Endothelial cell of umbilical vein (primary cell): ENCODE results near the gene LIMD2. TPM values are rescaled to one million over a fixed set of nuclear protein-coding genes. Genes with fewer than 3 reads are reported as not detected.

Source experiments
- BruUV-seq: library from RNA; stranded (reverse); fragments of 400-500 nt; replicated peaks from 2 replicates; lab custom pipeline; 2021; lab: Mats Ljungman, UMichigan
- CTCF ChIA-PET: fragments of 300-600, 350-600 bp; sonication (Branson Sonifier 250); formaldehyde crosslinking; loops from one replicate; lab custom pipeline; 2021; ENCODE audit warnings: antibody characterized with exemption, inconsistent platforms; lab: Charles Lee
- POLR2A ChIA-PET: fragments of 300-600, 350-600 bp; sonication (Branson Sonifier 250); formaldehyde crosslinking; loops from one replicate; lab custom pipeline; 2021; ENCODE audit warnings: antibody characterized with exemption, inconsistent platforms; lab: Charles Lee
- DNase-seq: peaks from one replicate; pipeline ENCODE4 v3.0.0-alpha.2; 2011; ENCODE audit warnings: low read depth, low spot score
- FAIRE-seq: peaks from 2 replicates; lab custom pipeline; 2011; peaks lifted over from hg19 to GRCh38; lab: Jason Lieb, UNC
- H2AFZ ChIP-seq: 2 replicates; pipeline ENCODE4 v1.6.0; 2012; ENCODE audit warnings: low read depth, low read length, control low read depth, inconsistent platforms
- H3K27ac ChIP-seq: 2 replicates; pipeline ENCODE4 v1.5.1; 2011; ENCODE audit warnings: low read depth, mild to moderate bottlenecking, control low read depth, low read length, moderate library complexity; ENCODE audit not compliant: insufficient read depth
- H3K27me3 ChIP-seq, 2 experiments: 2 replicates each; pipeline versions ENCODE4 v1.6.0 to v1.6.1; 2011; ENCODE audit warnings: low read length in 2 of 2, mixed read lengths in 1 of 2; ENCODE audit not compliant: control insufficient read depth in 2 of 2, insufficient read depth in 2 of 2
- H3K36me3 ChIP-seq, 2 experiments: 2 replicates in 1 of 2; 3 replicates in 1 of 2; pipeline ENCODE4 v1.5.1; 2011; ENCODE audit warnings: low read length in 2 of 2, mild to moderate bottlenecking in 1 of 2, moderate library complexity in 1 of 2; ENCODE audit not compliant: control insufficient read depth in 2 of 2, insufficient read depth in 2 of 2; ENCODE audit errors: extremely low read depth in 1 of 2
- H3K4me1 ChIP-seq: 3 replicates; pipeline ENCODE4 v1.5.1; 2011; ENCODE audit warnings: mild to moderate bottlenecking, low read length; ENCODE audit not compliant: control insufficient read depth, insufficient read depth; ENCODE audit errors: extremely low read depth
- H3K4me2 ChIP-seq: 2 replicates; pipeline ENCODE4 v1.6.1; 2011; ENCODE audit warnings: low read length, control low read depth, mixed read lengths; ENCODE audit not compliant: insufficient read depth
- H3K4me3 ChIP-seq, 3 experiments: fragments of 200-600 bp in 1 of 3; sonication (generic), shearing (Covaris generic) in 1 of 3; replicated peaks in 1 of 3; 2 replicates each; pipeline ENCODE4 v1.5.1; 2011 to 2016; ENCODE audit warnings: control low read depth in 3 of 3, low read length in 3 of 3, mild to moderate bottlenecking in 2 of 3, inconsistent platforms in 1 of 3, low read depth in 1 of 3, moderate library complexity in 1 of 3; ENCODE audit not compliant: insufficient read depth in 1 of 3
- H3K79me2 ChIP-seq: 2 replicates; pipeline ENCODE4 v1.6.0; 2012; ENCODE audit warnings: low read length, inconsistent platforms; ENCODE audit not compliant: control insufficient read depth, insufficient read depth
- H3K9ac ChIP-seq: replicated peaks from 2 replicates; pipeline ENCODE3; 2011; ENCODE audit warnings: low read length, control low read depth; ENCODE audit not compliant: insufficient read depth; ENCODE audit errors: extremely low read depth
- H3K9me1 ChIP-seq: replicated peaks from 3 replicates; pipeline ENCODE4 v1.6.0; 2011; ENCODE audit warnings: mild to moderate bottlenecking, low read length; ENCODE audit not compliant: control insufficient read depth, insufficient read depth; ENCODE audit errors: extremely low read depth
- H3K9me3 ChIP-seq: replicated peaks from 2 replicates; pipeline ENCODE4 v1.5.1; 2012; ENCODE audit warnings: low read length, inconsistent platforms; ENCODE audit not compliant: control insufficient read depth, insufficient read depth
- H4K20me1 ChIP-seq: replicated peaks from 2 replicates; pipeline ENCODE3; 2011; ENCODE audit warnings: mild to moderate bottlenecking, low read length; ENCODE audit not compliant: control insufficient read depth, insufficient read depth; ENCODE audit errors: extremely low read depth
- EZH2 ChIP-seq: IDR thresholded peaks from 2 replicates; pipeline ENCODE4 v1.6.1; 2012; ENCODE audit warnings: borderline replicate concordance, low read depth, mild to moderate bottlenecking, moderate library complexity, low read length, inconsistent platforms; ENCODE audit not compliant: severe bottlenecking
- FOS ChIP-seq: IDR thresholded peaks from 2 replicates; pipeline ENCODE4 v1.6.1; 2011; ENCODE audit warnings: mild to moderate bottlenecking, low read length, moderate library complexity, borderline replicate concordance; ENCODE audit not compliant: insufficient read depth
- GATA2 ChIP-seq: IDR thresholded peaks from 2 replicates; pipeline ENCODE4 v1.7.0; 2011; ENCODE audit warnings: low read depth, mild to moderate bottlenecking, moderate library complexity, mixed read lengths, low read length; ENCODE audit not compliant: insufficient read length, insufficient read depth
- JUN ChIP-seq: IDR thresholded peaks from 2 replicates; pipeline ENCODE4 v1.6.1; 2011; ENCODE audit warnings: borderline replicate concordance, low read depth; ENCODE audit not compliant: insufficient read length, insufficient read depth
- MAX ChIP-seq: IDR thresholded peaks from 2 replicates; pipeline ENCODE4 v1.6.1; 2011; ENCODE audit not compliant: insufficient read depth, insufficient read length
- MYC ChIP-seq: IDR thresholded peaks from one replicate; pipeline ENCODE4 v1.6.1; 2011; ENCODE audit warnings: mild to moderate bottlenecking, low read depth, low read length
- POLR2A ChIP-seq: IDR thresholded peaks from 2 replicates; pipeline ENCODE4 v1.6.1; 2012; ENCODE audit warnings: low read depth, mild to moderate bottlenecking, control low read depth, low read length
- POLR2AphosphoS5 ChIP-seq: IDR thresholded peaks from 2 replicates; pipeline ENCODE4 v1.6.1; 2012; ENCODE audit warnings: low read depth, mild to moderate bottlenecking, control low read depth, low read length, moderate library complexity; ENCODE audit not compliant: insufficient read depth
- dilution Hi-C: fragments of 300-500 bp; cut with MboI; formaldehyde crosslinking; loops from one replicate; pipeline ENCODE4 v1.15.0; 2019; ENCODE audit warnings: low sequenced_read_pairs; ENCODE audit not compliant: extremely low pct_ligation_motif_present
- intact Hi-C: fragments of 100-400 bp; cut with micrococcal nuclease; formaldehyde crosslinking; loops from one replicate; pipeline ENCODE4 v1.10.0; 2022
- polyA plus RNA-seq, 4 experiments: library from polyadenylated mRNA; depleted of rRNA in 3 of 4; stranded (reverse) in 3 of 4; unstranded in 1 of 4; fragments of >200 nt; gene quantifications; 2 replicates each; pipeline versions ENCODE4 v1.2.1 to v1.2.3, GENCODE V29; 2011 to 2012; ENCODE audit warnings: missing spikeins in 1 of 4
- total RNA-seq: library from RNA; stranded (reverse); gene quantifications from 2 replicates; pipeline ENCODE4 v1.2.3, GENCODE V29; 2021
- TF ChIP-seq, protein P1 (sequence below), 2 donors: IDR thresholded peaks; 1 replicate in 1 of 2; 2 replicates in 1 of 2; pipeline ENCODE4 v1.5.1; 2011; ENCODE audit warnings: low read length in 2 of 2, mild to moderate bottlenecking in 2 of 2, moderate library complexity in 2 of 2, control low read depth in 1 of 2, inconsistent platforms in 1 of 2, low read depth in 1 of 2; ENCODE audit not compliant: insufficient read depth in 1 of 2; ENCODE audit errors: extremely low read depth in 1 of 2

Gene LIMD2
- total and polyA plus RNA-seq, 2 donors (not counting 3 experiments of a cell fraction or from before 2014, with no cell fraction given), result 69.0 to 83.9 TPM

DNA sequence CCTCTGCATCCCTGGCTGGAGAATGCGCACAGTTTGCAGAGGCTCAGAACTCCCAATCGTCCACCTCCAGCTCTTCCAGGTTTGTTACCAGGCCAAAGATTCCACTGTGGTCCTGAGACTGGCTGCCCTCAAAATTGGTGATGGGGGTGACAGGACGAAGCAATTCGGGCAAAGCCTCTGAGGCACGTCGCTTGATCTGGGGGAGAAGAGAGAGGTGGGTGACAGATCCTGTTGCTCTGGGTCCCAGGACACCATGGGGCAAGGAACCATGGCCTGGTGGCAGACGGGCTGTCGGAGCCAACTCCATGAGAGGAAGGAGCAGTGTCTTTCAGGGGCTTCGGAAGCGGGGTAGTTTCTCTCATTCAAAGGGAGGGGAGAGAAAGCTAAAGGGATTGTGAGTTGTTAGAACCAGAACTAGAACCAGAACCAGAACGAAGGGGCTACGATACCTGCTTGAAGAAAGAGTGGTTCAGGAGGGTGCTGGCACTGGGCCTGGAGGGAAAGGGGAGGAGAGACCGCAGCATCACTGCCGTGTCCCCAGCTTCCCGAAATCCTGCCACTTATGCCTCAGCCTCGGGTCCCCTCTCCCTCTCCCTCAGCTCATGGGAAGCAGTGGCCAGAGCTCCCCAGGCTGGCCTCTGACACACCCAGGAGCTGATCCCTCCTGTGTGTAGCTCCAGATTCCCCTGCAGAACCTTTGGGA lies 3.8 kb upstream of the LIMD2 start:
- FAIRE-seq (no peak), DNase-seq (no peak)
- no peaks in the 10 kb centered on the region for H4K20me1 ChIP-seq
- intact Hi-C loops, result no loop called here
- POLR2A ChIA-PET, result no interaction called here
- H3K27me3 ChIP-seq, result no peaks in the 10 kb centered on the region
- H3K4me2 ChIP-seq, result no peak overlapping the region
- H3K79me2 ChIP-seq, result peaks cover 9% of the 10 kb centered on the region
- dilution Hi-C loops, result no loop called here
- peaks cover 22% of the 10 kb centered on the region for H3K4me1 ChIP-seq
- H3K4me3 ChIP-seq, result no peak overlapping the region
- H2AFZ ChIP-seq, result no peak overlapping the region
- TF ChIP-seq JUN (no peak), FOS (no peak), EZH2 (no peak), POLR2AphosphoS5 (no peak)
- H3K27ac ChIP-seq, result no peak overlapping the region
- H3K9me1 ChIP-seq, result no peaks in the 10 kb centered on the region
- peaks cover 0 to 8% of the 10 kb centered on the region in 2 experiments for H3K36me3 ChIP-seq
- no peak overlapping the region for H3K9ac ChIP-seq
- CTCF ChIA-PET, result interaction anchor here (1.4 kb wide), 1 partner anchor 278 kb away, joined by 3 read pairs; no protein-coding TSS in a partner anchor
- no peaks in the 10 kb centered on the region for H3K9me3 ChIP-seq
- BruUV-seq, result no TSS peak

GRCh38 chr17:63703029-63703428 lies 3.1 kb upstream of the LIMD2 start:
- Histone ChIP-seq H3K27ac (no peak overlapping the region), H3K9ac (no peak overlapping the region), H3K9me1 (no peaks in the 10 kb centered on the region), H3K9me3 (no peaks in the 10 kb centered on the region), H3K4me1 (peaks cover 22% of the 10 kb centered on the region), H3K4me3 (no peak overlapping the region), H3K4me2 (no peak overlapping the region), H4K20me1 (no peaks in the 10 kb centered on the region), H2AFZ (no peak overlapping the region), H3K79me2 (peaks cover 9% of the 10 kb centered on the region), H3K36me3 (peaks cover 0 to 8% of the 10 kb centered on the region in 2 experiments), H3K27me3 (no peaks in the 10 kb centered on the region)
- no peak for DNase-seq
- TF ChIP-seq MYC (no peak), GATA2 (no peak), FOS (no peak), JUN (no peak), POLR2A (no peak), POLR2AphosphoS5 (no peak), MAX (no peak), EZH2 (no peak)
- TF ChIP-seq, protein P1, sequence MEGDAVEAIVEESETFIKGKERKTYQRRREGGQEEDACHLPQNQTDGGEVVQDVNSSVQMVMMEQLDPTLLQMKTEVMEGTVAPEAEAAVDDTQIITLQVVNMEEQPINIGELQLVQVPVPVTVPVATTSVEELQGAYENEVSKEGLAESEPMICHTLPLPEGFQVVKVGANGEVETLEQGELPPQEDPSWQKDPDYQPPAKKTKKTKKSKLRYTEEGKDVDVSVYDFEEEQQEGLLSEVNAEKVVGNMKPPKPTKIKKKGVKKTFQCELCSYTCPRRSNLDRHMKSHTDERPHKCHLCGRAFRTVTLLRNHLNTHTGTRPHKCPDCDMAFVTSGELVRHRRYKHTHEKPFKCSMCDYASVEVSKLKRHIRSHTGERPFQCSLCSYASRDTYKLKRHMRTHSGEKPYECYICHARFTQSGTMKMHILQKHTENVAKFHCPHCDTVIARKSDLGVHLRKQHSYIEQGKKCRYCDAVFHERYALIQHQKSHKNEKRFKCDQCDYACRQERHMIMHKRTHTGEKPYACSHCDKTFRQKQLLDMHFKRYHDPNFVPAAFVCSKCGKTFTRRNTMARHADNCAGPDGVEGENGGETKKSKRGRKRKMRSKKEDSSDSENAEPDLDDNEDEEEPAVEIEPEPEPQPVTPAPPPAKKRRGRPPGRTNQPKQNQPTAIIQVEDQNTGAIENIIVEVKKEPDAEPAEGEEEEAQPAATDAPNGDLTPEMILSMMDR (IDR thresholded peaks at IDR 0.05; ENCODE audit: extremely low read depth in 1 of 2, insufficient read depth in 1 of 2, low read depth in 1 of 2, low read length in 2 of 2), result no peak
- ChIA-PET POLR2A (no interaction called here), CTCF (interaction anchor here (1.4 kb wide), 1 partner anchor 277 kb away, joined by 3 read pairs; no protein-coding TSS in a partner anchor)
- intact Hi-C loops, result no loop called here
- no peak for FAIRE-seq
- no TSS peak for BruUV-seq
- dilution Hi-C loops, result no loop called here
